ENCODE results near the gene SCN8A.

DNA sequence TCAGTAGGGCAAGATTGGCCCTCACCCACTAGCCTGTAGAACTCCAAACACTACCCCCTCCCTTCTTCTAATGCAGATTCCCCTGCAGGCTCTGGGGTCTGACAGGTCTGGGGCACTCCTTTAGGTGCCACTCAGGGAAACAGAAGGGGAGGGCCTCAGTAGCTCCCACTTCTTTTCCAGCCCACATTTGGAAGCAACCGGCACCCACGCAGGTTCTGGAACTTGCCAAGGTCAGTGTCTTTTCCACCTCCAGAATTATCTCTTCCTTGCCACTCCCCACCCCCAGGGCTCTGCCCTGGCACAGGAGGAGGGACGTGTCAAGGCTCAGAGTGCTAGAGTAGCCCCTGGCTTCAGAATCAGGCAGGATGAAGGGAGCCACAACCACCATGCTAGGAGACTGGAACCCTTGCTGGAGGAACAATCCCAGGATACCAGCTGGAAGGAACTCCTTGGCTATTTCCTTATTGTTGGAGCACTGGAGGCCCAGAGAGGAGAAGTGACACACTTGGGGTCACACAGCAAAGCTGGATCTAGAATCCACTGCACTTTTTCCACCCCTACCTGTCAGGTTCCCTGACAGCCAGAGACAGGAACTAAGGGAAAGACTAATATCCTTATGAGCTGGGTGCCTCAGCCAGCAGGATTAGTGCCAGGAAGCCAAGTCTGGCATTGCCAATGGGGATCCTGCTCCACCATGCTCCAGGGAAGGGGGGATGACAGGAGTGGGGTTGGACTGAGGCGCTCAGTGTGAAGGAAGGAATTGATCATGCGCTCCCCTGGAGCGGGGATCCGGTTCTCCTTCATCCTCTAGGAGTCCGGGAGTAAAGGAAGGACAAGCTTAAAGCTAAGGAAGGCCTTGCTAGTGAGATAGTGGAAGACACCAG lies 259.3 kb downstream of the SCN8A start:
- TF ChIP-seq CTCF (IDR thresholded peaks at IDR 0.05; ENCODE audit: low read length) (no peak), EZH2 (optimal IDR thresholded peaks at IDR 0.05; ENCODE audit: low read depth, low read length) (no peak)

All from MM.1S (cell line).